NK-92 treated with Interleukin-12 subunit alpha and Interleukin-12 subunit beta, amount 100 ng/mL, for 24 hours (cell line): ENCODE measurements around the gene FDX1.

ENCODE experiments used
- DNase-seq: peaks from one replicate; lab custom pipeline; 2025; lab: John Stamatoyannopoulos, UW

FDX1 gene

DNA sequence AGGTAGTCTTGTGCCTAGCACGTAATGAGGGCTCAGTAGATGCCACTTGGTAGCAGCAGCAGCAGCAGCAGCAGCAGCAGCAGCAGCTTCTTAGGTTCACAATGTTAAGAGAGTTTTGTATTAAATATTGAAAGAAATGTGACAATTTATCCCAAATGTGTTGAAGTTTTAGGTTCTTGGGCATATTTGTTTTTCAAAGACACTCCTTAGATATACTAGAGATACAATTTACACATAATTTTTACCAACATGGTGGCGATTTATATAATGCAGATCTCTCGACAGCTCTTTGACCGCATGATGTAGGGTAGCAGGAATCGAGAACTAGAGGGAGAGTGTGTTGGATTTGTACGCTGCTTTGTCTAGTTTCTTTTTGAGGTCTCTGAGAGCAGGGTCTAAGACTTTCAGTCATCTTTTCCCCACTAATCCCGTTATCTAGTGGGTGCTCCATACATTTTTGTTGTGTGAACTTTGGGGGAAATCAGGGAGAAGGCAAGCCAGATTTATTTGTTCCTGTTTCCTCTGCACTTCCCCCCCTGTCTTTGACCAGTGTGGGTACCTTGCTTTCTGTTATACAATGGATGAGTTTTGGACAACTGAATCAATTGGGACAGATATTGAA lies 1.4 kb downstream of the FDX1 start:
- DNase-seq = no peak

DNA sequence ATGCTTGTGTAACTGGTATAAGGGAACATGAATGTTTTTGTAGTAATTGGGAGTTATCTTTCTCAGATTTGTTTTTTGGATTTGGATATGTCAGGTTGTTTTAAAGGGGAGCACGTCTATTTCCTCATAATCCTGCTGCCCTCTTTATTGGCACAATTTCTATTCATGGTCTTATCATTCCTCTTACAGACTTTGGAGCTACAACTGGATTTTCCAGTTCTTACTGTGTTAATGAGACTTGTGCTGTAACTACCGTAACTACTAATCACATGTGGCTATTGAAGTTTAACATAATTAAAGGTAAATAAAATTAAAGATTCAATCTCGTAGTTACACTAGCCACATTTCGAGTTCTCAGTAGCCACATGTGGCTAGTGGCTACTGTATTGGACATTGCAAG lies 1.9 kb downstream of the FDX1 start:
- no peak for DNase-seq

DNA sequence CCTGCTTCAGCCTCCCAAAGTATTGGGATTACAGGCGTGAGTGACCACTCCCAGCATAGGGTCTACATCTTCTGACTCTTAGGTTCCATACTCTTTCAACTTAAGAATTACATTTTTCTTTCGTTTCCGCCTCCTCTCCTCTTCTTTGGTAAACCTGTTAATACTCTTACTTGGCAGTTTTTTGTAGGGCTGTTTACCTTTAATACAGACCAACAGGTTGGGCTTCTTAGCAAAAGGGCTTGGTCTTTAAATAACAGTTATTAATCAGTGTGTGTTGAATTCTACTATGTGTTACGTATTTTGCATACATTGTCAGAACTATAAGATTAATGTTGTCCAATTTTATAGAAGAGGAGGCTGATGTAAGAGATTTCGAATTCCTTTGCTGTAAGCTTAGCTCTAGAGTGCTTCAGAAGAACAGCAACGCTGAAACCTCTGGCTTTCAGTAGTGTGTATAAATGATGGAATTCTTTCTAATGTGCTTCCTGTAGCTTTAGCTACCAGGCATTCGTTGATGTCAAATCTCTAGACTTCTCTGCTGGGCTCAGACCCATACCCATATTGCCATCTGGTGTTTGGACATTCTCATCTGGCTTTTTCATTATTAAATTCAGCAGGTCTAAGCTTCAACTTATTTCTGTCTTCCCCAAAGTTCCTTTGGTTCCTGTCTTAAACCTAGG lies 3.1 kb downstream of the FDX1 start:
- DNase-seq = no peak

GRCh38 chr11:110433393-110434333 lies 3.9 kb downstream of the FDX1 start:
- DNase-seq = no peak

- DNase-seq = no peak
Observed at GRCh38 chr11:110434952-110435779, 5.4 kb downstream of the FDX1 start.

GRCh38 chr11:110435780-110436717 lies 6.3 kb downstream of the FDX1 start:
- no peak for DNase-seq

DNA sequence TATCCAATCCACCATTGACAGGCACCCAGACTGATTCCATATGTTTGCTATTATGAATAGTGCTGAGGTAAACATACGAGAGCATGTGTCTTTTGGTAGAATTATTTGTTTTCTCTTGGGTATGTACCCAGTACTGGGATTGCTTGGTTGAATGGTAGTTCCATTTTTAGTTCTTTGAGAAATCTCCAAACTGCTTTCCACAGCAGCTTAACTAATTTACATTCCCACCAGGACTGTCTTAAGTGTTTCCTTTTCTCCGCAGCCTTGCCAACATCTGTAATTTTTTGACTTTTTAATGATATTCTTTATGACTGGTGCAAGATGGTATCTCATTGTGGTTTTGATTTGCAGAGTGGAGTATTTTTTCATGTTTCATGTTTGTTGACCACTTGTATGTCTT lies 8.3 kb downstream of the FDX1 start:
- DNase-seq = no peak

- no peak for DNase-seq
Observed at GRCh38 chr11:110445437-110445836, 15.7 kb downstream of the FDX1 start.

- DNase-seq = no peak
Observed at GRCh38 chr11:110446061-110446460, 16.3 kb downstream of the FDX1 start.

DNA sequence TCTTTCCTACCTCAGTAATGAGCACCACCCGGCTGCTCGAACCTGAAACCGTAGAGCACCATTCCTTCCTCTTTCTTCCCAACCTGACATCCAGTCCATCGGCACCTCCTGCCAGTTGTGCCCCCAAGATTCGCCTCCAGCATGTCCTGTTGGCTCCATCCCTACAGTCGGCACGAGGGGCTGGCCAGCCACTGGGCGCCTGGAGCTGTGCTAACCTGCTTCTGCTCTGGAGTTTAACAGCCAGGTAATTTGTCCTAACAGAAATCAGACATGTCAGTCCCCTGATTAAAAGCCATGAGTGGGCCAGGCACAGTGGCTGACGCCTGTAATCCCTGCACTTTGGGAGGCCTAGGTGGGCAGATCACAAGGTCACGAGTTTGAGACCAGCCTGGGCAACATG lies 16.8 kb downstream of the FDX1 start:
- no peak for DNase-seq

DNA sequence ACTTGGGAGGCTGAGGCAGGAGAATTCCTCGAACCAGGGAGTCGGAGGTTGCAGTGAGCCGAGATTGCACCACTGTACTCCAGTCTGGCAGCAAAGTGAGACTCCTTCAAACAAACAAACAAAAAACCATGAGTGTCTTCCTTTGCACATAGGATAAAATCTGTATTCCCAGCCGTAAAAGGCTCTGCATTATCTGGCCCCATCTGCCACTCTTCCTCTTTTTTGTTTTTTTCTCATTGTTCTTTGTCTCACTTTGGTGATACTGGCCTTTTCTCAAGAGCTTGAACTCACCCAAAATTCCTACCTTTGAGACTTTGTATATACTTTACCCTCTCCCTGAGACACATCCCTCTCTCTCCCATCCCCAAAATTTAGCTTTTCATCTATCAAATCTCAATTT lies 17.6 kb downstream of the FDX1 start:
- DNase-seq = no peak

DNA sequence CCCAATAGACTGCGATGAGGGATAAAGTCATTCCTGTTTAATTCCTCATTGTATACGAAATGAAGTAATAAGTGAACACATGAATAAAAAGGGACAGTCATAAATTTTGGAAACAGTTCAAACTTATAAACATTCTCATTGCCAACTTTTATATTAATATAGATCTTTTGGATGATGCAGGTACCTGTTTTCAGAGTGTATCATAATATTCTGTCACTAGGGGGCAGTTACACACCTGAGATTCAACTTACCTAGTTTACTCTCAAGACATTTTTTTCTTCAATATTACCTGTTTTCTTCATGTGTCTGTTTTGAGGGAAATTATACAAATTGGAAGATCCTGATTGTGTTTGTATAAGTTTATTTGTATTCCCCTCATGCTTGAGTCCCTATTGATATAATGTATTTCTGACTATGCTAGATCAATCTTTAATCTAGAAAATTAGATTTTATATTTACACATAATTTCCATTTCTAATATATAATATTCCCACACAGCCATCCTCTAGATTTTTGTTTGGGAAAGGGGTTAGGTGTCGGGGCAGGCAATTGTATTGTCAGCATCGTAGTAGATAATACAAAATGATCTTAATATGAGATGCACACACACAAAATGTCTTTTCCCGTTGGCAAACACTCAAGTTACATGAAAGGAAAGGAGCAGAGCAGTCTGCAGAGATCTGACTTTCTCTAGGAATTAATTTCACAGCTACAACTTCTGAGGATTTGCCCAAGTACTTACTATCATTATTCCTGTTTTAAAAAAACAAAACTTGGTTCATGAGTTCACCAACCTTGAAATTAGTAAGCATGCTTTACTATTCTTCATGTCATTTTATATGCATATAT lies 18.4 kb downstream of the FDX1 start:
- no peak for DNase-seq

GRCh38 chr11:110450246-110450645 lies 20.5 kb downstream of the FDX1 start:
- DNase-seq = no peak

- DNase-seq = no peak
Observed at GRCh38 chr11:110452720-110453119, 23.0 kb downstream of the FDX1 start.

GRCh38 chr11:110453684-110454354 lies 24.1 kb downstream of the FDX1 start:
- DNase-seq = no peak

GRCh38 chr11:110454609-110455008 lies 24.9 kb downstream of the FDX1 start:
- DNase-seq = no peak

DNA sequence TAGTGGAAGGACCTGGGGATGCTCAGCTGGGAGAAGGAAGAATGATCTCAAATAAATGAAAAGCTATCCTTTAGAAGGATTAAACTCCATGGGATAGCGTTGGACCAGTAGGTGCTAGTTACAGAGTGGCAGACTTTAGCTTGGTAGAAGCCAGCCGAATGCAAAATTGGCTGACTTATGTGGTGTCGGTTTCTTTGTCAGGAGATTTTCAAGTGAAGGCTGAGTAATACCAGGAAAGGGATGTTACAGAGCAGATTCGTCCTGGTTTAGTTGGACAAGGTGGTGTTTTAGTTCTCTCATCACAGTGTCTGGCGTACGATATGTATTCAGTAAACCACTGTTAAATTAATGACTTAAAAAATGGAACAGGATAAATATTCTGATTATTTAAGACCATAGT lies 26.0 kb downstream of the FDX1 start:
- no peak for DNase-seq

DNA sequence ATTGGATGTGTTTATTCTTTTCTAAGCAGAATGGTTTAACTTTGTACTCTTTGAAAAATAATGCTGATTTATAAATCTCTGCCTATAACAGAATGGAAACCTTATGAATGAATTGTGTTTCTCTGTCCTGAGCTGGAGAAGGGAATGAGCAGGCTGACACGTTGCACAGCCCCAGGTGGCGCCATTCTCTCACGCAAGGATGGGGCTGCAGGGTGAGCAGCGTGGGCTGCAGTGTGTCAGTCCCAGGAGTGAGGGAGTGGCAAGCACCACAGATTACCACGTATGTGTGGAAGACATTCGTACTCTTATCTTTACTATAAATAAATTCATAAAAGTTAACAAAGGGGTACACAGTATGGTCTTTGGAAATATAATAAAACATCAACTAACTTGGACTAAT lies 33.4 kb downstream of the FDX1 start:
- DNase-seq = no peak

- no peak for DNase-seq
Observed at GRCh38 chr11:110465231-110465630, 35.5 kb downstream of the FDX1 start.
